GM19238 (cell line): Measurements from ENCODE around the gene OR52K1.
"Not testable (repeated sequence)": the region's sequence is repeated elsewhere in the genome, so short reads cannot be mapped to it uniquely, and the experiment has no call there.

Experiments used
- DNase-seq: peaks from one replicate; pipeline ENCODE4 v3.0.0; 2011; ENCODE audit warnings: low spot score; ENCODE audit not compliant: insufficient read length

OR52K1 gene

GRCh38 chr11:4491405-4491804 is 9.0 kb downstream of the OR52K1 start:
- not testable (repeated sequence) for DNase-seq

GRCh38 chr11:4491878-4492606 is 9.6 kb downstream of the OR52K1 start:
- DNase-seq: no peak

- no peak for DNase-seq
These were observed 11.0 kb downstream of the OR52K1 start for GRCh38 chr11:4493480-4493818.

GRCh38 chr11:4495487-4495886 is 13.0 kb downstream of the OR52K1 start:
- no peak for DNase-seq

GRCh38 chr11:4495986-4496385 is 13.5 kb downstream of the OR52K1 start:
- DNase-seq: no peak

GRCh38 chr11:4496557-4497248 is 14.3 kb downstream of the OR52K1 start:
- no peak for DNase-seq

GRCh38 chr11:4508886-4509285 is 26.4 kb downstream of the OR52K1 start:
- DNase-seq: no peak

- no peak for DNase-seq
These were observed 29.1 kb downstream of the OR52K1 start for GRCh38 chr11:4511282-4512245.

GRCh38 chr11:4514196-4514595 is 31.8 kb downstream of the OR52K1 start:
- DNase-seq: no peak

GRCh38 chr11:4522339-4522738 is 39.9 kb downstream of the OR52K1 start:
- no peak for DNase-seq

- no peak for DNase-seq
These were observed 40.3 kb downstream of the OR52K1 start for GRCh38 chr11:4522752-4523151.

- DNase-seq: no peak
These were observed 41.2 kb downstream of the OR52K1 start for GRCh38 chr11:4523666-4524065.

- no peak for DNase-seq
These were observed 45.5 kb downstream of the OR52K1 start for GRCh38 chr11:4527926-4528325.

GRCh38 chr11:4531686-4532085 is 49.2 kb downstream of the OR52K1 start:
- DNase-seq: not testable (repeated sequence)

- DNase-seq: peak; percentile 13
These were observed 57.3 kb downstream of the OR52K1 start for GRCh38 chr11:4539603-4540219.

GRCh38 chr11:4541071-4541470 is 58.6 kb downstream of the OR52K1 start:
- DNase-seq: no peak
